DMS53 (cell line): ENCODE measurements around the gene ABHD4.
"Not testable (repeated sequence)": the region's sequence is repeated elsewhere in the genome, so short reads cannot be mapped to it uniquely, and the experiment has no call there.

Source experiments
- DNase-seq: peaks from one replicate; lab custom pipeline; 2025; lab: John Stamatoyannopoulos, UW

Gene ABHD4

DNA sequence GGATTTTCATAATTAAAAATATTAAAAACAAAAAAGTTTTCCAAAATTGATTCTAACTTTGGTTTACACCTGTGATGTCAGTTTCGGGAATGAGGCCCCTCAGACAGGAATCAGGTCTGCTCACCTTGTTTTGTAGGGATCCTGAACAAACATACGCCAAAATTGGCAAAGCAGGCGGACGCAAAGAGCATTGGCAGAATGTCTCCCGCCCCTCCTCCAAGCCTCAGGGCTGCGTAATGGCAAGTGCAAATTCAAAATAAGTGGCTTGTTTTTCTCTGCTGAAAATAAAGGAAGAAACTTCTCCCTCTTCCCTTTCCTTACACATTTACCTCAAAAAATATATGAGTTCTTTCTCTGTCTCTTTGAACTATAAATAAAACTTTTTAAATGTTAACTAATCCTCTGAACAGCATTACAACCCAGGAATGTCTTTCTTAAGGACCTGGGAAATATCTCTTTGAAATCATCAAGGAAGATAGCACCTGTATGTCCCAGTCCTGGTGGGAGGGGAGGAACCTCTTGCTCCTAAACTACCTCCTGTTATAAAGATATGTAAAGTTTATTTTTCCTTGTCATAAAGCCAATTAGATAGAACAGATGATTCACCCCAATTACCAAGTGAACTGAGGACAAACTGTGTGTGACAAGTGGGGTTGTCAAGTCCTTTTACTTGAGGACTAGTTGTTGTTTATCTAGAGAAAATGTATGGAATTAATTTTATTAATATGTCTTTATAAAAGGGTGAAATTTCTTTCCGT, 29.6 kb downstream of the ABHD4 start:
- no peak for DNase-seq

DNA sequence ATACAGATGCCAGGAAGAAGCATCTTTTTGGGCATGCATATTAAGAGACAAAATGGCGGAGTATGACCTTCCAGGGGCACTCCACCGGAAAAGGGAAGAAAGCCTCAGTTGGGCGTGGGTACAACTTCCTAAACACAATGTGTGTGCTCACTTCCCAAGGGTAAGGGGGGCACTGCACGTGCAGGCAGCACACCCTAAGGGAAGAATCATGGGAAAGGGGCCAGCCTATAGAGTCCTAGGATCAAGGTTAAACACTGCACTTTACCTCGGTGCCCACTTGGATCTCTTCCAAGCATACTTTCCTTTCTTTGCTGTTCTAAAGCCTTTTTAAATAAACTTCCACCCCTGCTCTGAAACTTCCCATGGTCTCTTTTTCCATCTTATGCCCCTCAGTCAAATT, 31.3 kb downstream of the ABHD4 start:
- no peak for DNase-seq

DNA sequence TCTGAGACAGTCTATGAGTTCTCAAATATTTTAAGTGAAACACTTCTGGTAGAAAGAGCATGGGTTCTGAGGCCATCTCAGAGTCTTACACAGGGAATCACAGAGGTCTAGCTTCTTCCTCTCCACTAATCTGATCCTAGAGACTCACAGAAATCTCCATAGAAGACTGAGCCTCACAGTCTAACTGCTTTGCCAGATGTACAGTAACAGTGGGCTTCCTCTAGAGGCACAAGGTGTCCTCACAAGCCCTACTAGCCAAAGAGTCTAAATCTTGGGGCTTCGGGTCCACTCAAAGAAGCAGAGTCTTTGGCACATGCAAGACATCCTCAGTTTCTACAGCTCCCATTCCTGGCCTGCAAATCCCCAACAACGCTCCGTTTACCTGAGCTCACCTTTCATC, 32.0 kb downstream of the ABHD4 start:
- DNase-seq, result no peak

DNA sequence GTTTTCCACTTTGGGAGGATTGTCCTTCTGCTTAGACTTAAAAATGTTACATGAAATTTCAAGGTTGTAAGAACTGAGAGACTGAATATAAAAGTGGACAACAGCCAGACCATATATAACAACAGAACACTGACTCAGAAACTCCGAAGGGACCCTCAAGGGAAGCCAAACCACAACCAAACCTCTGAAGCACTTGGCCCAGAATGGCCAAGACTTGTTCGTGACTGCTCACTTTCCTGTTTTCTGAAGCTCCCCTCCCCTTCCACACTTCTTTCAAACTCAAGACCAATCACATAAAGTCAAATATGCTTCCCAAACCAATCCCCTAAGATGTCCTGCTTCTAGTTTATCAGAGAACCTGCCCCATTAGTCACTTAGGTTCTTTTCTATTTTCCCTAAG, 32.4 kb downstream of the ABHD4 start:
- DNase-seq, result no peak

DNA sequence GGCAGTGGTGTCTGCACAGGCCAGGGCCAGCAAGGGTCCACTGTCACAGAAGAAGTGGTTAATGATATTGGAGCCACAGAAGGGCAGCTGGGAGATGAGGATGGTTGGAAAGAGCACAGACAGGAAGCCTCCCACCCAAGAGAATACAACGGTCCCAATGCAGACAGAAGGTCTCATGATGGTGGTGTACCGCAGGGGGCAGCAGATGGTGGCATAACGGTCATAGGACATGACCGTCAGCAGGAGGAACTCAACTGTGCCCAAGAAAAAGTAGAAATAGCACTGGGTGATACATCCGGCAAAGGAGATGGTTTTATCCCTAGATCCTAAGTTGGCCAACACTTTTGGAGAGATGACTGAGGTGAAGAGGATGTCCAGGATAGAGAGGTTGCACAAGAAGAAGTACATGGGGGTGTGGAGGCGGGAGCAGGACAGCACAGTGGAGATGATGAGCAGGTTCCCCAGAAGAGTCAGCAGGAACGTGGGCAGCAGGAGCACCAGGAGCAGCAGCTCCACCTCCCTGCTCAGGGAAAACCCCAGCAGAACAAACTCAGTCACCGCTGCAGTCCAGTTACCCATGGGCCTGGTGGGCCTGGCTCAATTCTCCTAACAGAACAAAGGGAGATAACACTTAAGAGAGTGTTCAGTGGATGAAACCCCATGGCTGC, 36.3 kb downstream of the ABHD4 start:
- no peak for DNase-seq

DNA sequence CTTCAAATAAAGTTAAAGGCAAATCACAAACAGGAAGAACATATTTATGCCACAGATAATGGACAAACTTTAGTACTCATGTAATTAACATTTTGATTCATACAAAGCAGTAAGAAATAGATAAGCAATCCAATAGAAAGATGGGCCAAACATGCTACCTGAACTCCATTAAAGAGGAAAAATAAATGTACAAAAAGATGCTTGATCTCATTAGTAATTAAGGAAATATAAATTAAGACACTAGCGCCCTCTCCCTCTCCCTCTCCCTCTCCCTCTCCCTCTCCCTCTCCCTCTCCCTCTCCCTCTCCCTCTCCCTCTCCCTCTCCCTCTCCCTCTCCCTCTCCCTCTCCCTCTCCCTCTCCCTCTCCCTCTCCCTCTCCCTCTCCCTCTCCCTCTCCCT, 37.9 kb downstream of the ABHD4 start:
- not testable (repeated sequence) for DNase-seq

DNA sequence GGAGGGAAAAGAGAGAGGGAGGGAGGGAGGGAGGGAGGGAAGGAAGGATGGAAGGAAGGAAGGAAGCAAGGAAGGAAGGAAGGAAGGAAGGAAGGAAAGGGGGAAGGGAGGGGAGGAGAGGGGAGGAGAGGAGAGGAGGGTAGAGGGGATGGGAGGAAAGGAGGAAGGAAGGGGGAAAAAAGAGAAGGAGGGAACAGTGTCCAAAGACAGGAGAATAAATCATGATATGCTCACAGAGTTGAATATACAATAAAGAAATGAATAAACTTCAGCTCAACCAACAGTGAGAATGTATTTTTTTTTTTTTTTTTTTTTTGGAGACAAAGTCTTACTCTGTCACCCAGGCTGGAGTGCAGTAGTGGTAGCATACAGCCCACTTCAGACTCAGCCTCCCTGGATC, 42.1 kb downstream of the ABHD4 start:
- no peak for DNase-seq

DNA sequence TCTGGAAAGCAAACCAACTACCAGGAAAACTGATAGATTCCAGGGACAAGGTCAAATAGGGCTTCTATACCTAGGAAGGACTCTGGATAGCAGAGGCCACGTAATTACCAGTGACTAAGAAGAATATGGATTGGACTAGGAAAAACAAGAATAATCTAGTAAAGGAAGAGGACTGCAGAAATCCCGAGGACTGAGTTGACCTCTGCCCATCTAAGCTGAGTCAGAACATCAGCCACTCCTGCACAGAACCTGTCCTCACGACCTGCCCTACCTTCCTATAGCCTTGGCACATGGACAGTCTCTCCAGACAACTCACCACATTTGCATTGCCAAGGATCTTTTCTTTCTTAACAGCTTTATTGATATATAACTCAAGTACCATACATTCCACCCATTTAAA, 43.7 kb downstream of the ABHD4 start:
- peak; percentile 9 for DNase-seq

DNA sequence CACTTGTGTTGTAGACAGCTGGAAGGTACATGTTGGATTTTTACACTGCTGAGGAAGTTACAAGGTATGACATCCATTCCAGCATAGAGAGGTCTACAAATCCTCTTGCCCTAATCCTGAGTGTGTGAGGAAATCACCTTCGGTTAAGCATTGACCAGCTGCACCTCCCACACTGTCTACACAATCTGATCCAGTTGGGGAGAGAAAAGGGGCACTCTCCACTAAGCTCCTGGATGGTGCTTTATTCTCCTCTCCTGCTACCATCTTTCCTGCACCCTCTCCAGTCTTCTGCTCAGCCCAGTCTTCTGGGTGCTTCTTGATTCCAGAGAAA, 46.2 kb downstream of the ABHD4 start, which contains the start of gene OR6J1:
Gene OR6J1, minus strand, starts transcription at position 48 of the 331 bp plus-strand sequence. CDS start 9,541 bp downstream, outside the sequence.
- DNase-seq, result no peak

DNA sequence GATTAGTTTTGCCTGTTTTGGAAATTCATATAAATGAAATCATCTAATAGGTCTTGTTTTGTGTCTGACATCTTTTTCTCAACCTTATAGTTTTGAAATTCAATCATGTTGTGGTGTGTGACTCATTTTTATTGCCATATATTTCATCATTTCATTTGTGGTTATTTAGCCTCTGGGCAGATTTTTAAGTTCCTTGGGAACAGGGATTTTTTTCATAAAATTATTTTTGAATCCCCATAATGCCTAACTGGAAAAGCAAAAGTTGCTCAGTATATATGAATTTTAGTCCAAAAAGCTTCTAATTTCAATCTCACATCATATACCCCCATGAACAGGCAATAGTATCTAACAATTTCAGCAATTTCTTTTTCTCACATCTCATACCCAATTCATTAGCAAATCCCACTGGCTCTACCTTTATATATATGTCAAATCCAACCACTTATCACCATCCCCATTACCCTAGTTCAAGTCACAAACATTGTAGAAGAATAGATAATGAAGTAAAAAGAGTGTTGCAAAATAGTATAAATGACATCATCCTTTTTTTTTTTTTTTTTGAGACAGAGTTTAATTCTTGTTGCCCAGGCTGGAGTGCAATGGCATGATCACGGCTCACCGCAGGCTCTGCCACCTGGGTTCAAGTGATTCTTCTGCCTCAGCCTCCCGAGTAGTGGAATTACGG, 48.6 kb downstream of the ABHD4 start:
- DNase-seq, result no peak

DNA sequence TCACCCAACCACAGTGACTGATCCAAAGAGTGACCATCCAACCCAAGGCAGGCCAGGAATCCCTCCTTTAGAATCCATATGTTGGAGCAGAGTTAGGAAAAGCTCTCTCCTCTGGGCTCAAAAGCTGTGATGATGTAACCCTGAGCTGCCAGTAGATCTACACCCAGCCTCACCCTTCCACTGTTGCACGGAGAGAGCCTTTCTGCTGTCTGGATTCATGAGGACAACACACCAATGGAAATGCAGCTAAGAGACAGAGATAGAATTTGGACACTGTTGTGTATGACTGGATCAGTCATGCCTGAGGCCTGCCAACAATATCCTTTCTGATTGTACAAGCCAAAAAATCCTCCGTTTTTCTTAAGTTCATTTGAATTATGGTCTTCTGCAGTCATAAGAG, 50.4 kb downstream of the ABHD4 start:
- DNase-seq, result no peak

DNA sequence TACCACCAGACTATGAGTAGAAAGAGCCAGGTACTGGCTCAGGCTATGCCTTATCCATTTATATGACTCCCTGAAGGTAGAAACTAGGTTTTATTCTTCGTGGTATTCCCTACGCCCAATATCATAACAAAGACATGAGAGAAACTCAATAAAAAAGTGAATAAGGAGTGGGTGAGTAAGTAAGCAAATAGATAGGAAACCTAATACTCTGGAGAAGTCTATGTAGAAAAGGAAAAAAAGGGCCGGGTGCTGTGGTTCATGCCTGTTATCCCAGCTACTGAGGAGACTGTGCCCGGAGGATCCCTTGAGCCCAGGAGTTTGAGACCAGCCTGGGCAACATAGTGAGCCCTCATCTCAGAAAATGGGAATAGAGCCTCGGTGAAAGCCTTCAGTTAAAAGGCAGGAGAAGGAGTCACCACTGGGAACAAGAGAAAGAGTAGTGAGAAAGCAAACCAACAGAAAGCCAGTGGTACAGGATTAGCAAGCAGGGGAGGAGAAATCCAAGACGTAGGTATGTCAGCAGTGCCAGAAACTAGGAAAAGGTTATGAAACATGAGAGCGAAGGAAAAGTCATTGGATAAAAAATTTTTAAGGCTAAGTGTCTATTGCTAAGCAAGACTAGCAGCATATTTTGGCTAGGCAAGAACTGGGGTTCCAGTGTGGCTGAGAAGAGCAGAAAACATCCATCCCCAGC, 52.1 kb downstream of the ABHD4 start:
- peak; percentile 72 for DNase-seq

DNA sequence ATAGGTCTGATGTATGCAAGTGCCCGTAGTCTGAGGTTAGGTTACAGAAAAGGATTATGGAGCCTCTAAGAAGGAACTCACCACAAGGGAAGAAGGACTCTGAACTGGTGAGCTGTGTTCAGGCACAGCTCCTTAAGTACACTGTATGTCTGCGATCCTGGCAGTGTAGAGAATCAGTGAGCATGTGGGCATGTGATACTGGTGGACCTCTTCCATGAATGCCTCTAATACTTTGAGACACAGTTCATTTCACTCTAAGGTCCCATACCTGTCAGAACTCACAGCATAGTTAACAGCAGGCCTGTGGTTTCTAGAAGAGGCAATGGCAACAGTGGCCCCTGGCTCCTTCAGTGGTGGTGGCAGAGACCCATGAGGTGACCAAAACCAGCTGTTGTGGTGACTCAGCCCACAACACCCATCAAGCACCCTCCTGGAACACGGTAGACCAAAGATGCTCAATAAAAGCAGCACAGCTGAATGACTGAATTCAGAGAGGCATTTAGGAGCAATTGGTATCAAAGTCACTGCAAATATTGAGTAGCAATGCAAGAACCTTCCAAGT, 52.9 kb downstream of the ABHD4 start:
- DNase-seq, result peak; percentile 41

DNA sequence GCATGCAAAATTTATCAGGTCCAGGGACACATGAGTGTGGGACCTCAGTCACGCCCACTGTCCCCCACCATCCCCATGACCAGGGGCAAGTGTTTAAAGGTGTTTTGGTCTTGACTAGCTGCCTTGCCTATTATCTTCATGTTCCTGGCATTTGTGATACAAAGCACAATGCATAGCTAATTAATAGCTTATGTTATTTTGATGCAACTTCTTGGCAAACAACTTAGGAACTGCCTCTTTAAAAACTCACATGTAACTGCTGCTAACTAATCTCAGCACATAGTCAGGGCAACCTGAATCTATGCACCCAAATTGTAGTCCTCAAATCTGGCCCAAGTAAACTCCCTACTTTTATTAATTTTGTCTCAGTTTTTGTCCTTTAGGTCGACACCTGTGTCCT, 53.5 kb downstream of the ABHD4 start:
- no peak for DNase-seq

DNA sequence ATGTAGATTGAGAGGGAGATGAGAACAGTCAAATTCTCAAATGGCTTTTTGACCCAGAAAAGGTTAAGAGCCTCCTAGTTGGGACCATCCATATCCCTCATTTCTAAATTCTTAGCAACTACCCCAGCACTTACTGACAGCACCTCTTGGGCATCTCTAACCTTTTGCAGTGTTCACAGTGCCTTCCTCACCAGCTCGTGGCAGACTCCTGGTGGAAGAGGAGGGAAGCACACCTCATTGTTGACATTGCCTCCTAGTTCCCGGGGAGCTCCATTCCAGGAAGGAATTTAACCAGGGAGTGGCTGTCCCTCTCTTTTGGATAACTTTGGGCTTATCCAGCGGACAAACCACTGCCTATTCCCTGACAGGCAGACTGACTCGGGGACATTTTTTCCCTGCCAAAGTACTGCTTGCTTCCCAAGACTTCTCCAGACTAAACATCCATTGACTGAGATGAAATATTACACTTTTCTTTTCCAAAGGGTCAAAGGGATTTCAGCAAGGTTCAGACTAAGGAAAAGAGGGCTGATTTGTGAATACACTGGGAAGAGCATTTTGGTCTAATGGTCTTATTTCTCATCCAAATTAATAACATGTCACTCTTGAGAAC, 55.0 kb downstream of the ABHD4 start:
- peak; percentile 81 for DNase-seq

DNA sequence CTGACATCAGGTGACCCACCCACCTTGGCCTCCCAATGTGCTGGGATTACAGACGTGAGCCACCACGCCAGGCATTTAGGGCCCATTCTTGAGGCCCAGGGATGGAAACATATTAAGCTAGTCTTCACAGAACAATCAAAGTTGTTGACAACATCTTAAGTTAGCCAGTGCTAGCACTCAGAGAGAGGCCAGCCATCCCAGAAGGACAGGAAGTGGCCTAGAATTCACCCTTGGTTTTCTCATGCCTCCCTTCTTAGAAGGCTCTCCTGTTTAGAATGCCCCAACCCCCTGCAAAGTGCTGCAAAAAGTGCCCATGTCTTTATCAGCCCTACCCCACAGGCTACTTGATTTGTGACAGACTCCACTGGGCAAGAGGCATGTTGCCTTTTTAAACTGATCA, 58.1 kb downstream of the ABHD4 start:
- no peak for DNase-seq

DNA sequence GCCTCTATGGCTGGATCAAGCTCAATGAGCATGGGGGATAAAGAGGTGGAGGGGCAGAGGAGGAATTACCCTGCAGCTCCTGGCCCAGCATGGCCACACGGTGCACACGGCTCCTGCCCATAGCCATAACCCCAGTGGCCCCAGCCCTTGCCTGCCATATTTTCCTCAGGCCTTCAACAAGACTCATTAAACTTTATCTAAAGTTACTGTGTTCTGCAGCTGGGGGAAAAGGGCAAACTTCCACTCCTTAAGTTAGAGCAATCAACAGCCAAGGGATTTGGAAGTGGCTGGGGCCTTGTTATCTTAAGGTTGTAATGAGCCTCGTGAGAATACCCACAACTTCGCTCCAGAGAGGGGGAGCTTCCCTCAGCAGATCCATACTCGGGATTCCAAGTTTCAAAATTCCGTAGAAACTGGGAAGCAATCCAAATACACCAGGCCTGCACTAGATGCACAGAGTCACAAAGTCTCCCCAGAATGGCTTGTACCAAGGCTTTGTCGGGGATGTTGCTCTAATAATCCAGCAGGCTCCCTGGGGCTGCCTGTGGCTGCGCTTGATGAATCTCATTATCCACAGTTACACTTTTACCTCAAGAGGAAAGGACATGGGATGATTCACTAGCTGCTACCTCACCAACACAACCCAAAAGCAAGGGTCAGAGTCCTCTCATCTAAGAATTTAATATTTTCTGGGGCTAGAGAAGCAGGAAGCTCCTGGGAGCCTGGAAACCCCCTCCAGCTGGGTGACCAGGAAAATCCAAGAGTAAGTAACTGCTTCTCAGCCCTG, 59.0 kb downstream of the ABHD4 start:
- DNase-seq, result no peak

DNA sequence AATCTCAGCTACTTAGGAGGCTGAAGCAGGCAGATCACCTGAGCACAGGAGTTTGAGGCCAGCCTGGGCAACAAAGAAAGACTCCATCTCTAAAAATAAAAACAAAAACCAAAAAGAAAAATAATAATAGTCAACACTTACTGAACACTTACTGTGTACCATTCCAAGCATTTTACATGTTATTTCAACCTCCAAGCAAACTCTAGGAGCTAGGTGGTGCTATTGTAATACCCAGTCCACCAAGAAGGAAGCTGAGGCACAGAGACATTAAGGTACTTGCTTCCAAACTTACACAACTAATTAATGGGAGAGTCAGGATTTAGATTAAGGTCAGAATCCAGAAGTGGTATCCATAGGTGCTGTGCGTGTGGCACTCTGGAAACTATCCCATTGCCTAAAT, 59.8 kb downstream of the ABHD4 start:
- peak; percentile 43 for DNase-seq

DNA sequence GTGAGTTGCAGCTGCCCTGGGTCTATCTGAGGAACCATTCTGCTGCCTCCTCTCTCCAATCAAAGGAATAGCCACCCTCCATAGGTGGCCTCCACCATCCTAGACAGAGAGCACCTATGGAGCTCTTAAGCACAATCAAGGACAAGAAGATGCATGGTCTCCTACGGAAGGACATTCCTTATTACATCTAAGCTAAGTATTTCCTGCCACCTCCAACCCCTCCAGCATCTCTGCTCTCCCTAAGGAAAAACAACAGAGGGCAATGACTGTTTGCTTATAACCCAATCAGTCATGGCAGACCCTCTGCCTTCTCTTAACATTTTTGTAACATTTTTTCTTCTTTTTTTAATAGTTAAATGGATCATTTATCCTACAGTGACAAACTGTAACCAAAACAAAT, 60.8 kb downstream of the ABHD4 start:
- no peak for DNase-seq

DNA sequence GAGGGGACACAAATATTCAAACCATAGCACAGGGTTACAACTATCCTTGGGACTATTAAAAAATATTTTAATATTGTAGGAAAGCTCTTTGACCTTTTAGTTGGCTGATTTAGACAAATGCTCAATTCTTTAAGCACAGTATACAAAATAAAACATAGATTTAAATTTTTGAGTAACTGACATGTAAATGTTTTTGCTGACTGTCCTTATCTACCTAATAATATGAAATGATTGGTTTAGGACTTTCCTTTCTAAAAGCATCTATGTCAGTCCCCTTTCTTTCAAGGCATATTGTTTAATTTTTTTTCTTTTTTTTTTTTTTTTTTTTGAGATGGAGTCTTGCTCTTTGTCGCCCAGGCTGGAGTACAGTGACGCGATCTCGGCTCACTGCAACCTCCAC, 62.6 kb downstream of the ABHD4 start:
- DNase-seq, result no peak
